ENCODE measurements around the gene ARRB1. TPM values are rescaled to one million over a fixed set of nuclear protein-coding genes. Genes with fewer than 3 reads are reported as not detected.

The ARRB1 gene
- total RNA-seq, 4 donors from 2014 or later: 23.1 to 61.8 (median 44.8) TPM

DNA sequence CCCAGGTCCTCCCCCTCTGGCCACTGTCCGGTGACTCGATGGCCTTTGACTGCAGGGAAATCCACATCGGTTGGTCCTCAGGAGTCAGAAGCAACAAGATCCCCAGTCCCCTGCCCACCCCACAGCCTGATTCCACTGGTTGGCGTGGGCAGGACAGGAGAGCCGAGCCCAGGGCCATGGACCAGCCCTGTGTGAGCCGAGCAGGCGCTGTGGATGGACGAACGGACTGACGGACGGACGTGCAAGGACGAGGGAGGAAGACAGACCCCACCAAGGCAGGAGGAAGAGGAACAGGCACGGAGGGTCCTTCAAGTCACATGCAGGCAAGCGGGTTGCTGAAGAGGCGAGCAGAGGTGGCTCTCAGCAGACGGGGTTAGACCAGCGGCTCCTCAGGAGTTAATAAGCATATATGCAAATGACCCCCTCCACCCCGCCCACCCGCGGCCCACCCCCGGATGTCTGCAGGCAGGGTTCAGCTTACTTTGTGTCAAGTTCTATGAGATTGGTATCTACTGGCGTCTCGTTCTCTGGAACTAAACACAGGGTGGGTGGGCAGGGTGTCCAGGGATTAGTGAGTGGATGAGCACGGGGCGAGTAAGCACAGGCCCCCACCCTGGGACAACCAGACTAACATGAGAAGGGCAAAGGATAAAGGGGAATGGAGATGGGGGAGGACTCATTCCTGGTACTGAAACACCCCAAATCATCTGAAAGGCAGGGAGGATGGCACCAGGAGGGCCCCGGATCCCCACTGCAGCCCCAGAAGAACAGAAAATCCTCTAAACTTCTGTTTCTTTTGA, 84.1 kb downstream of the ARRB1 start:
- Histone ChIP-seq H3K9me3 (no peaks in the 10 kb centered on the region), H3K4me1 (no peaks in the 10 kb centered on the region), H3K4me3 (no peak overlapping the region), H3K27me3 (no peaks in the 10 kb centered on the region), H3K27ac (no peak overlapping the region), H3K36me3 (no peaks in the 10 kb centered on the region)
- TF ChIP-seq POLR2A (IDR thresholded peaks at IDR 0.05): no peak
- TF ChIP-seq, protein P1, sequence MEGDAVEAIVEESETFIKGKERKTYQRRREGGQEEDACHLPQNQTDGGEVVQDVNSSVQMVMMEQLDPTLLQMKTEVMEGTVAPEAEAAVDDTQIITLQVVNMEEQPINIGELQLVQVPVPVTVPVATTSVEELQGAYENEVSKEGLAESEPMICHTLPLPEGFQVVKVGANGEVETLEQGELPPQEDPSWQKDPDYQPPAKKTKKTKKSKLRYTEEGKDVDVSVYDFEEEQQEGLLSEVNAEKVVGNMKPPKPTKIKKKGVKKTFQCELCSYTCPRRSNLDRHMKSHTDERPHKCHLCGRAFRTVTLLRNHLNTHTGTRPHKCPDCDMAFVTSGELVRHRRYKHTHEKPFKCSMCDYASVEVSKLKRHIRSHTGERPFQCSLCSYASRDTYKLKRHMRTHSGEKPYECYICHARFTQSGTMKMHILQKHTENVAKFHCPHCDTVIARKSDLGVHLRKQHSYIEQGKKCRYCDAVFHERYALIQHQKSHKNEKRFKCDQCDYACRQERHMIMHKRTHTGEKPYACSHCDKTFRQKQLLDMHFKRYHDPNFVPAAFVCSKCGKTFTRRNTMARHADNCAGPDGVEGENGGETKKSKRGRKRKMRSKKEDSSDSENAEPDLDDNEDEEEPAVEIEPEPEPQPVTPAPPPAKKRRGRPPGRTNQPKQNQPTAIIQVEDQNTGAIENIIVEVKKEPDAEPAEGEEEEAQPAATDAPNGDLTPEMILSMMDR (IDR thresholded peaks at IDR 0.05): no peak
- peak in 1 of 2 donors; percentile 8 for DNase-seq
- intact Hi-C loops (cut with DNase I; ENCODE audit: low total_unique reads): no loop called here

- TF ChIP-seq, protein P1 (IDR thresholded peaks at IDR 0.05): no peak
- TF ChIP-seq POLR2A (IDR thresholded peaks at IDR 0.05): no peak
- Histone ChIP-seq H3K4me1 (no peaks in the 10 kb centered on the region), H3K36me3 (no peaks in the 10 kb centered on the region), H3K4me3 (no peak overlapping the region), H3K27ac (no peak overlapping the region), H3K27me3 (no peaks in the 10 kb centered on the region), H3K9me3 (no peaks in the 10 kb centered on the region)
- peak in 1 of 2 donors; percentile 9 for DNase-seq
- intact Hi-C loops (cut with DNase I; ENCODE audit: low total_unique reads): no loop called here
These were observed 85.5 kb downstream of the ARRB1 start for GRCh38 chr11:75265851-75266531.

DNA sequence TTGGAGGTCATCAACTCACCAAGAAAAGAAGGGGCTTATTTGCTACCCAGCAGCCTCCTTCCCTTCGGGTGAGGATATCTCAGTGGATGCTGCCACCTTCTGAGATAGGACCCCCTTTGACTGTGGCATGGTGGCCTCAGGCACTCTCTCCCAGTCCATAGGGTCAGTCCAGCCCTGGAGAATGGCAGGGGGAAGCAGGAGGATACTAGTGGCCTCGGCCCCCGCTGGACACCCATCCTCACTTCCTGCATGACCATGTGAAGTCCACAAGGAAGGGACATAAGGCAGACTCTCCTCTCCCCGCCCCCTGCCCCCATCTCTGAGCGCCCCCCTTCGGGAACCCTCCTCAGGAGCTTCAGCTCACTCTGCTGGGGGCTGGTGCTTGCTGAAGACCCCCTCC, 86.5 kb downstream of the ARRB1 start:
- Histone ChIP-seq H3K27ac (no peak overlapping the region), H3K36me3 (no peaks in the 10 kb centered on the region), H3K4me3 (no peak overlapping the region), H3K9me3 (no peaks in the 10 kb centered on the region), H3K27me3 (no peaks in the 10 kb centered on the region), H3K4me1 (no peaks in the 10 kb centered on the region)
- intact Hi-C loops (cut with DNase I; ENCODE audit: low total_unique reads): no loop called here
- peak in 1 of 2 donors; percentile 11 for DNase-seq
- no peak for TF ChIP-seq POLR2A (IDR thresholded peaks at IDR 0.05)
- TF ChIP-seq, protein P1 (IDR thresholded peaks at IDR 0.05): no peak

DNA sequence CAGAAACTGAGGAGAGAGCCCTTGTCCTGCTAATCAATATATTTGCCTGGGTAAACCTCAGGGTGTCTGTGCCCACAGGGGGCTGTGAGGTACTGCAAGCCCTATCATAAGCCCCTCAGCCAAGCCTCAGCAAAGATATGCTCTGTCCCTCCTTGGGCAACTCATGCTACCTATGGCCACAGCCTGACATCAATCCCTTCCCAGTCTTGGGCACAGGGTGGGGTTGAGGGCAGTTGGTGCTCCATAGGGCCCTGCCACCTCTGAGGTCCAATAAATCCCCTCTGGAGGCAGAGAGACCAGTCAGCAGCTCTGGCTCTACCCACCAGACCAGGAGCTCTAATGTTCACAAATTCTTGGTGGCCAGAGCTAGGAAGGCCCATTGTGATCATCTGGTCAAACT, 87.1 kb downstream of the ARRB1 start:
- peak in 1 of 2 donors; percentile 6 for DNase-seq
- H3K4me3 ChIP-seq: no peak overlapping the region
- no peaks in the 10 kb centered on the region for H3K27me3 ChIP-seq
- intact Hi-C loops (cut with DNase I; ENCODE audit: low total_unique reads): no loop called here
- no peaks in the 10 kb centered on the region for H3K9me3 ChIP-seq
- H3K4me1 ChIP-seq: no peaks in the 10 kb centered on the region
- no peak for TF ChIP-seq POLR2A (IDR thresholded peaks at IDR 0.05)
- TF ChIP-seq, protein P1 (IDR thresholded peaks at IDR 0.05): no peak
- H3K36me3 ChIP-seq: no peaks in the 10 kb centered on the region
- no peak overlapping the region for H3K27ac ChIP-seq

GRCh38 chr11:75263944-75264349, 87.5 kb downstream of the ARRB1 start:
- H3K9me3 ChIP-seq: no peaks in the 10 kb centered on the region
- intact Hi-C loops (cut with DNase I; ENCODE audit: low total_unique reads): no loop called here
- no peak for TF ChIP-seq POLR2A (IDR thresholded peaks at IDR 0.05)
- TF ChIP-seq, protein P1 (IDR thresholded peaks at IDR 0.05): no peak
- H3K4me1 ChIP-seq: no peaks in the 10 kb centered on the region
- no peaks in the 10 kb centered on the region for H3K36me3 ChIP-seq
- H3K27me3 ChIP-seq: no peaks in the 10 kb centered on the region
- peak in 1 of 2 donors; percentile 19 for DNase-seq
- no peak overlapping the region for H3K4me3 ChIP-seq
- no peak overlapping the region for H3K27ac ChIP-seq
